Endothelial cell of coronary artery (primary cell): Measurements from ENCODE around the gene OR7G2. TPM values are rescaled to one million over a fixed set of nuclear protein-coding genes. Genes with fewer than 3 reads are reported as not detected.

Experiments
- total RNA-seq: library from RNA; depleted of rRNA; stranded (reverse); fragments of >200 nt; gene quantifications from 2 replicates; pipeline ENCODE4 v1.2.3, GENCODE V29; 2014

Gene OR7G2
- total RNA-seq, result not detected in 2 replicates

GRCh38 chr19:9107375-9107774 lies at the start of gene OR7G2:
TSS of gene OR7G2 (minus strand) at chr19:9107475. CDS start at chr19:9103243, 4,232 bp downstream.

GRCh38 chr19:9140159-9140874 lies 33.0 kb upstream of the OR7G2 start, which contains the start of gene ZNF317:
TSS of gene ZNF317 (plus strand) at chr19:9140397. CDS start at chr19:9156017, 15,620 bp downstream.

GRCh38 chr19:9126900-9127405 lies 19.7 kb upstream of the OR7G2 start, which contains the start of gene OR7G3:
TSS of gene OR7G3 (minus strand) at chr19:9126950. CDS start at chr19:9126950, 0 bp downstream.

DNA sequence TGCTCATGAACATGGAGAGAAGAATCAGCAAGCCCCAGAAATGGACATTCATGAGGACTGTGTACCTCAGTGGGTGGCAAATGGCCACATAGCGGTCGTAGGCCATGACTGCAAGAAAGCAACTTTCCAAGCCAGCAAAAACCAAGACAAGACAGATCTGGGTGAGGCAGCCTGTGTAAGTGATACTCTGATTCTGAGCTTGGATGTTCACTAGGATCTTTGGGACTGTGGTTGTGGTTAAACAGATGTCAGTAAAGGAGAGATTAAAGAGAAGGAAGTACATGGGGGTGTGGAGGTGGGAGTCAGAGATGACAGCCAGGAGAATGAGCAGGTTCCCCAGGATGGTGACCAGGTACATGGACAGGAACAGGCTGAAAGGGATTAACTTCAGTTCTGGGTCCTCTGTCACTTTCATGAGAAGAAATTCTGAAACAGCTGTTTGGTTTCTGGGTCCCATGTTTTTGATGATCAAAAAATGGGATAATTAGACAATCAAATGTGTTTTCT lies 8.1 kb upstream of the OR7G2 start, which contains the start of gene OR7G1:
Gene OR7G1 (minus strand): TSS at position 457 of the 507 bp plus-strand sequence. CDS start 0 bp downstream, at position 457.

GRCh38 chr19:9086761-9087160 lies 20.5 kb downstream of the OR7G2 start, which contains the start of gene OR1M1:
TSS of gene OR1M1 (plus strand) at chr19:9087061. CDS start at chr19:9093245, 6,184 bp downstream.

Other genes with a start within 250 kb of the OR7G2 start
- under 0.01 TPM in 1 of 2 replicates, not detected in the other for gene MUC16, start 97.1 kb downstream of the OR7G2 start, total RNA-seq
- gene OR1M1, start 20.4 kb downstream of the OR7G2 start, total RNA-seq, result not detected in 2 replicates
- gene OR7G1, start 8.3 kb upstream of the OR7G2 start, total RNA-seq, result not detected in 2 replicates
- gene OR7G3, start 19.5 kb upstream of the OR7G2 start, total RNA-seq, result not detected in 2 replicates
- 12.8 and 17.0 TPM in 2 replicates for gene ZNF317, start 32.9 kb upstream of the OR7G2 start, total RNA-seq
- gene OR7D2, start 71.5 kb upstream of the OR7G2 start, total RNA-seq, result not detected in 2 replicates
- not detected in 2 replicates for gene OR7D4, start 112.1 kb upstream of the OR7G2 start, total RNA-seq
- not detected in 2 replicates for gene OR7E24, start 143.5 kb upstream of the OR7G2 start, total RNA-seq
- 3.1 and 10.3 TPM in 2 replicates for gene ZNF699, start 202.4 kb upstream of the OR7G2 start, total RNA-seq
- 11.1 and 14.1 TPM in 2 replicates for gene ZNF559, start 216.7 kb upstream of the OR7G2 start, total RNA-seq